Measurements from ENCODE around the gene MPND. TPM values are rescaled to one million over a fixed set of nuclear protein-coding genes. Genes with fewer than 3 reads are reported as not detected.

Gene MPND
- total RNA-seq, 1 donor from 2014 or later = 25.2 TPM

- intact Hi-C loops (cut with micrococcal nuclease) = loop anchor here (1.0 kb wide), 1 partner anchor 37 kb away; the partner anchor contains the start of gene SH3GL1
- ATAC-seq (ENCODE audit: low read depth) (no peak), DNase-seq (no peak)
- no peaks in the 10 kb centered on the region for H3K27me3 Mint-ChIP-seq
- H3K27ac Mint-ChIP-seq = no peak overlapping the region
- no peaks in the 10 kb centered on the region for H3K9me3 Mint-ChIP-seq
- no peak overlapping the region for H3K4me3 Mint-ChIP-seq
- TF ChIP-seq, protein P1, sequence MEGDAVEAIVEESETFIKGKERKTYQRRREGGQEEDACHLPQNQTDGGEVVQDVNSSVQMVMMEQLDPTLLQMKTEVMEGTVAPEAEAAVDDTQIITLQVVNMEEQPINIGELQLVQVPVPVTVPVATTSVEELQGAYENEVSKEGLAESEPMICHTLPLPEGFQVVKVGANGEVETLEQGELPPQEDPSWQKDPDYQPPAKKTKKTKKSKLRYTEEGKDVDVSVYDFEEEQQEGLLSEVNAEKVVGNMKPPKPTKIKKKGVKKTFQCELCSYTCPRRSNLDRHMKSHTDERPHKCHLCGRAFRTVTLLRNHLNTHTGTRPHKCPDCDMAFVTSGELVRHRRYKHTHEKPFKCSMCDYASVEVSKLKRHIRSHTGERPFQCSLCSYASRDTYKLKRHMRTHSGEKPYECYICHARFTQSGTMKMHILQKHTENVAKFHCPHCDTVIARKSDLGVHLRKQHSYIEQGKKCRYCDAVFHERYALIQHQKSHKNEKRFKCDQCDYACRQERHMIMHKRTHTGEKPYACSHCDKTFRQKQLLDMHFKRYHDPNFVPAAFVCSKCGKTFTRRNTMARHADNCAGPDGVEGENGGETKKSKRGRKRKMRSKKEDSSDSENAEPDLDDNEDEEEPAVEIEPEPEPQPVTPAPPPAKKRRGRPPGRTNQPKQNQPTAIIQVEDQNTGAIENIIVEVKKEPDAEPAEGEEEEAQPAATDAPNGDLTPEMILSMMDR (IDR thresholded peaks at IDR 0.05) = no peak
- H3K4me1 Mint-ChIP-seq = peaks cover 13% of the 10 kb centered on the region
- peaks cover 46% of the 10 kb centered on the region for H3K36me3 Mint-ChIP-seq (ENCODE audit: low read depth)
- POLR2A ChIA-PET = interaction anchor here (0.5 to 2.3 kb wide), 4 partner anchors 12 to 38 kb away, joined by 3 to 7 read pairs (median 4); partner anchors contain the start of gene MPND
- CTCF ChIA-PET = interaction anchor here (0.9 kb wide), 1 partner anchor 37 kb away, joined by 5 read pairs; the partner anchor contains the start of gene SH3GL1
Observed at GRCh38 chr19:4363571-4364304, 20.4 kb downstream of the MPND start.

DNA sequence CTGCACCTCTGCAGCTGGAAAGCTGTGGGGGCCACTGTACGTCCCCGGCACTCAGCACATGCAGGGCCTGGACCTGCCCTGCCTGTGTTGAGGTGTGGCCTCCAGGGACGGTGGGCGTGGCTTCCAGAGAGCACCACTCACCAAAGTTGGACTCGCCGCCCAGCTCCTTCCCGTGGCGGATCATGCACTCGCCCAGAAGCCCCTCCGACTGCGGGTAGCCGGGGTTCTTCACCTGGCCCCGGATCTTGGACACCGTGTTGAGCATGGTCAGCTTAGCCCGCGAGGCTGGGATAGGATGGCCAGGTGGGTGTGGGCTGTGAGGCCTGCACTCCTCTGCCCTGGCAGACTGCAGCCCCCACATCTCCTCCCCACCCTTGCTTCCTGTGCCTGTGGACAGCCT lies 22.0 kb downstream of the MPND start:
- no peaks in the 10 kb centered on the region for H3K9me3 Mint-ChIP-seq
- ChIA-PET POLR2A (interaction anchor here (0.7 to 1.4 kb wide), 2 partner anchors 23 to 35 kb away, joined by 4 to 5 read pairs; partner anchors contain the start of gene SH3GL1), CTCF (interaction anchor here (0.7 kb wide), 1 partner anchor 10 kb away, joined by 3 read pairs; no protein-coding TSS in a partner anchor)
- TF ChIP-seq, protein P1 (IDR thresholded peaks at IDR 0.05) = no peak
- no peaks in the 10 kb centered on the region for H3K27me3 Mint-ChIP-seq
- no peak for ATAC-seq (ENCODE audit: low read depth)
- DNase-seq = no peak
- no peak overlapping the region for H3K4me3 Mint-ChIP-seq
- peaks cover 29% of the 10 kb centered on the region for H3K4me1 Mint-ChIP-seq
- intact Hi-C loops (cut with micrococcal nuclease) = loop anchor here (5.0 kb wide), 1 partner anchor 107 kb away; the partner anchor contains the start of gene HDGFL2
- H3K36me3 Mint-ChIP-seq (ENCODE audit: low read depth) = peaks cover 37% of the 10 kb centered on the region
- H3K27ac Mint-ChIP-seq = no peak overlapping the region

DNA sequence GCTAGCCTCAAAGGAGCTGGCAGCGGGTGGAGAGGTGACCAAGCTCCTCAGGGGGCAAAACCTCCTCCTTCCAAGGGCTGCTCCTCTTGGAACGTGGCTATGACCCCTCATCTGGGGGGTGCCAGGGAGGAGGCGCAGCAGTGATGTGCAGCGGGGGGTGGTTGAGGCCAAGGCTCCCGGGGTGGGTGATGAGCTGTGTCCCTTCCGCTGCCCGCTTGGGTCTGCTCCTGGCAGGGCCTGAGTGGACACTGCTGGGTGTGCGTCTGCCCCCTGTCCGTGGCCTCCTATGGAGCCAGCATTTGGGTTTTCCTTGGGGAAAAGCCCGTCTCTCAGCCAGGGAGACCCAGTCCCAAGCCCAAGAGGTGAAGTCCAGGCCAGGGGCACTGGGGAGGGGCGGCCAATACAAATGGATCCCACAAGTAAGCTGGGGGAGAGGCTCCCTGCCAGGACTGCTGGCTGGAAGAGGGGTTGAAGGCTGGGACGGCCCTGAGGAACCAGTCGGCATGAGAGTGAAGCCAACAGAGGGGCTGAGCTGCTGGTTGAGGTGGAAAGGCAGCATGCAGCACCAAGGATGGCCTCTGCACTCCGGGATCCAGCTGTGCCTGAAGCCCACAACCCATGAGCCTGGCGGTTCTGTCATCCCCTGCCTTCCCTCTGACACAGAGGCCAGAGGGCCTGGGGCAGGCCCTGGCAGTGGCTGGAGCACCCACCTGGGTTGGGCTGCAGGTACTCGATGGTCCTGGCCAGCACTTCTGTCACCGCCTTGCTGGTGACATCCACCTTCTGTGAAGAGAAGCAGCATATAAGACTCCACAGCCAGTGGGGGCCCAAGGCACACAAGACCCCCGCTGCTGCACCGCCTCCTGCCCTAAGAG lies 22.7 kb downstream of the MPND start:
- ATAC-seq (ENCODE audit: low read depth) (no peak), DNase-seq (no peak)
- Mint-ChIP-seq H3K36me3 (ENCODE audit: low read depth) (peaks cover 30% of the 10 kb centered on the region), H3K4me1 (peaks cover 35% of the 10 kb centered on the region), H3K27me3 (no peaks in the 10 kb centered on the region), H3K4me3 (no peak overlapping the region), H3K27ac (no peak overlapping the region), H3K9me3 (no peaks in the 10 kb centered on the region)
- intact Hi-C loops (cut with micrococcal nuclease) = loop anchor here (5.0 kb wide), 1 partner anchor 106 kb away; the partner anchor contains the start of gene HDGFL2
- TF ChIP-seq, protein P1 (IDR thresholded peaks at IDR 0.05) = no peak
- ChIA-PET CTCF (no interaction called here), POLR2A (interaction anchor here (0.6 to 1.4 kb wide), 6 partner anchors 18 to 257 kb away, joined by 3 to 7 read pairs (median 4); partner anchors contain the start of gene SH3GL1)

DNA sequence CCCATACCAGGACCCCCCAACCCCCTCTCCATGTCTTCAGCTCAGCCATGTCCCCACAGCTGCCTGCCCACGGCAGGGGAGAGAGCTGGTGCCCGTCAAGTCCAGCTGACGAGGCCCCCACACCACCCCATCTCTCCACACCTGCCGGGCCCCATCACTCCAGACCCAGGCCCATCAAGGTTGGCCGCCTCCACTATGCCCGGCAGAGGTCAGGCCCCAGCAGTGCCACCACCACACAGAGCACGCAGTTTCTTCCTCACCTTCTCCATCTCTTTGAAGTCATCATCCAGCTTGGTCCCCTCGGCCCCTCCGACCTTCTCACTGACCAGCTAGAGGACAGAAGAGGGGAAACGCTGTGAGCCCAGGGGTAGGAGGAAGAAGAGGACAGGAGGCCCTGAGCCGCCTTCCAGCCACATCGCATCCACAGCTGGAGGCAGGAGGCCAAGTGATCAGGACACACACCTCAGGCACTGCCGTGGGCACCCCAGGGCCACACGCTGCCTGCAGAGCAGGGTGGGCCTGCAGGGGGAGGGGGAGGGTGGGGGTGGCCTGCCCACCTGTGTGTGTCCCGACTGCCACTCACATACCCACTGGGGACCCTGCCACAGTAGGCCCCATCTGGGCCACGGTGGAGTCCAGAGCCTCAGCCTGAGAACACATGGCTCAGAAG lies 23.4 kb downstream of the MPND start:
- intact Hi-C loops (cut with micrococcal nuclease) = loop anchor here (5.0 kb wide), 1 partner anchor 106 kb away; the partner anchor contains the start of gene HDGFL2
- H3K9me3 Mint-ChIP-seq = no peaks in the 10 kb centered on the region
- POLR2A ChIA-PET = interaction anchor here (0.7 to 1.4 kb wide), 3 partner anchors 19 to 258 kb away, joined by 3 to 5 read pairs (median 3); partner anchors contain the start of gene SH3GL1
- ATAC-seq (ENCODE audit: low read depth) (no peak), DNase-seq (no peak)
- H3K4me3 Mint-ChIP-seq = no peak overlapping the region
- TF ChIP-seq, protein P1 (IDR thresholded peaks at IDR 0.05) = no peak
- H3K36me3 Mint-ChIP-seq (ENCODE audit: low read depth) = peaks cover 29% of the 10 kb centered on the region
- peak overlapping the region; percentile 92 for H3K27ac Mint-ChIP-seq
- H3K4me1 Mint-ChIP-seq = peaks cover 43% of the 10 kb centered on the region
- H3K27me3 Mint-ChIP-seq = no peaks in the 10 kb centered on the region
- CTCF ChIA-PET = interaction anchor here (4.2 kb wide), 1 partner anchor 34 kb away, joined by 31 read pairs; the partner anchor contains the start of gene SH3GL1

Measured in activated B cell treated with CpG ODN at 0.5 μM for 24 hours (primary cell).